GM12878 (cell line): ENCODE measurements around the gene GALNT16.

Experiments used
- CTCF ChIP-seq, 3 experiments: IDR thresholded peaks in 2 of 3; conservative IDR thresholded peaks in 1 of 3; 2 replicates each; pipeline ENCODE4 v1.5.1; 2011; ENCODE audit warnings: low read depth in 3 of 3, low read length in 3 of 3, mild to moderate bottlenecking in 3 of 3, control low read depth in 2 of 3, moderate library complexity in 2 of 3, inconsistent platforms in 1 of 3, mixed read lengths in 1 of 3; ENCODE audit not compliant: control insufficient read depth in 2 of 3, insufficient read depth in 1 of 3; ENCODE audit errors: extremely low read depth in 1 of 3
- HDAC2 ChIP-seq: fragments of 200-600 bp; sonication (generic); IDR thresholded peaks from 2 replicates; pipeline ENCODE4 v1.6.1; 2017
- JUND ChIP-seq: IDR thresholded peaks from 2 replicates; pipeline ENCODE4 v1.6.1; 2012; ENCODE audit warnings: low read depth, mild to moderate bottlenecking, low read length, improper control_type of control experiment, moderate library complexity
- PBX3 ChIP-seq: IDR thresholded peaks from 2 replicates; pipeline ENCODE4 v1.6.1; 2011; ENCODE audit warnings: mild to moderate bottlenecking, low read depth, low read length, moderate library complexity; ENCODE audit not compliant: insufficient replicate concordance
- POLR2A ChIP-seq: IDR thresholded peaks from 2 replicates; pipeline ENCODE4 v1.6.1; 2011; ENCODE audit warnings: low read depth, mild to moderate bottlenecking, low read length
- POLR2AphosphoS5 ChIP-seq: IDR thresholded peaks from 2 replicates; pipeline ENCODE4 v1.6.1; 2011; ENCODE audit warnings: mild to moderate bottlenecking, low read length, inconsistent platforms
- YY1 ChIP-seq: IDR thresholded peaks from 2 replicates; pipeline ENCODE4 v1.6.1; 2011; ENCODE audit warnings: low read depth, mild to moderate bottlenecking, low read length

- TF ChIP-seq CTCF (IDR thresholded peaks at IDR 0.05 in 2 of 3, conservative IDR thresholded peaks at IDR 0.05 in 1 of 3; ENCODE audit: control insufficient read depth in 2 of 3, extremely low read depth in 1 of 3, insufficient read depth in 1 of 3, low read depth in 3 of 3, low read length in 3 of 3) (no peak), YY1 (no peak), POLR2AphosphoS5 (no peak), POLR2A (no peak), JUND (no peak), HDAC2 (no peak), PBX3 (no peak)
Observed at GRCh38 chr14:69321601-69322330, 61.8 kb downstream of the GALNT16 start.
